Measurements from ENCODE around the gene ARHGAP27. TPM values are rescaled to one million over a fixed set of nuclear protein-coding genes. Genes with fewer than 3 reads are reported as not detected.

Gene ARHGAP27
- polyA plus RNA-seq, 1 donor (not counting 4 experiments of a cell fraction or from before 2014, with no cell fraction given) = 14.4 TPM

DNA sequence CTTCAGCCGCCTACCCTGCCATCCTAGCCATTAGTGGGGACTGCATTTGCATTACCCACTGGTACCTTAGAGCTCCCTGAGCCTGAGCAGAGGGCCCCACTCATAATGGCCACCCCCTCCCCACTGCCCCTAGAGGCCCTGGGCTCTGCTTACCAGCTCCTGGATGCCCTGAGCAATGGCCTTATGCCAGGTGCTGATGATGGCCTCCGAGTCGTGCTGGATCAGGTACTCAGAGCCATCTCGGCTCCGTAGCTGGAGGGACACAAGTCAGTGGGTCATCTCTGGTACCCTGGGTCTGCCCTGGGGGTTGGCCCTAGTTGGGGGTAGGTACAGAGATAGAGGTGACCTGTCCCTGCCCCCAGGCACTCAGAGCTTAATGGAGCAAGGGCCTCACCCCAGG is 34.9 kb downstream of the ARHGAP27 start:
- H3K27ac ChIP-seq (ENCODE audit: control insufficient read depth, insufficient read depth, low read length) = no peak overlapping the region
- H3K4me3 ChIP-seq (ENCODE audit: control insufficient read depth in 2 of 3, extremely low read depth in 1 of 3, insufficient read depth in 2 of 3, low read depth in 1 of 3, low read length in 3 of 3) = no peak overlapping the region
- DNase-seq (ENCODE audit: low read depth, low spot score) = no peak
- no peaks in the 10 kb centered on the region for H3K27me3 ChIP-seq (ENCODE audit: control insufficient read depth, extremely low read depth, insufficient read depth, low read length)
- no peaks in the 10 kb centered on the region for H3K9me3 ChIP-seq (ENCODE audit: control insufficient read depth, low read depth, low read length)
- no peaks in the 10 kb centered on the region for H3K9me1 ChIP-seq (ENCODE audit: control insufficient read depth, extremely low read depth, insufficient read depth, low read length)
- TF ChIP-seq, protein P1, sequence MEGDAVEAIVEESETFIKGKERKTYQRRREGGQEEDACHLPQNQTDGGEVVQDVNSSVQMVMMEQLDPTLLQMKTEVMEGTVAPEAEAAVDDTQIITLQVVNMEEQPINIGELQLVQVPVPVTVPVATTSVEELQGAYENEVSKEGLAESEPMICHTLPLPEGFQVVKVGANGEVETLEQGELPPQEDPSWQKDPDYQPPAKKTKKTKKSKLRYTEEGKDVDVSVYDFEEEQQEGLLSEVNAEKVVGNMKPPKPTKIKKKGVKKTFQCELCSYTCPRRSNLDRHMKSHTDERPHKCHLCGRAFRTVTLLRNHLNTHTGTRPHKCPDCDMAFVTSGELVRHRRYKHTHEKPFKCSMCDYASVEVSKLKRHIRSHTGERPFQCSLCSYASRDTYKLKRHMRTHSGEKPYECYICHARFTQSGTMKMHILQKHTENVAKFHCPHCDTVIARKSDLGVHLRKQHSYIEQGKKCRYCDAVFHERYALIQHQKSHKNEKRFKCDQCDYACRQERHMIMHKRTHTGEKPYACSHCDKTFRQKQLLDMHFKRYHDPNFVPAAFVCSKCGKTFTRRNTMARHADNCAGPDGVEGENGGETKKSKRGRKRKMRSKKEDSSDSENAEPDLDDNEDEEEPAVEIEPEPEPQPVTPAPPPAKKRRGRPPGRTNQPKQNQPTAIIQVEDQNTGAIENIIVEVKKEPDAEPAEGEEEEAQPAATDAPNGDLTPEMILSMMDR (optimal IDR thresholded peaks at IDR 0.05 in 1 of 3, IDR thresholded peaks at IDR 0.05 in 1 of 3, conservative IDR thresholded peaks at IDR 0.05 in 1 of 3; ENCODE audit: extremely low read depth in 1 of 3, insufficient read depth in 2 of 3, low read length in 3 of 3) = no peak
- TF ChIP-seq EZH2 (IDR thresholded peaks at IDR 0.05; ENCODE audit: low read length) = no peak
- H2AFZ ChIP-seq (ENCODE audit: control insufficient read depth, low read length) = no peak overlapping the region
- no peak overlapping the region for H3K9ac ChIP-seq (ENCODE audit: control insufficient read depth, extremely low read depth, insufficient read depth, low read length)
- no peak overlapping the region for H3K4me2 ChIP-seq (ENCODE audit: control insufficient read depth, extremely low read depth, insufficient read depth, low read depth, low read length)
- no peaks in the 10 kb centered on the region for H3K4me1 ChIP-seq (ENCODE audit: control insufficient read depth, extremely low read depth, insufficient read depth, low read length)
- no peaks in the 10 kb centered on the region for H4K20me1 ChIP-seq (ENCODE audit: control insufficient read depth, extremely low read depth, insufficient read depth, low read length)
- peaks cover 16 to 44% of the 10 kb centered on the region in 2 experiments for H3K36me3 ChIP-seq (ENCODE audit: control insufficient read depth in 2 of 2, extremely low read depth in 1 of 2, insufficient read depth in 2 of 2, low read length in 2 of 2)
- dilution Hi-C loops (cut with MboI; ENCODE audit: extremely low pct_ligation_motif_present, low sequenced_read_pairs) = no loop called here
- FAIRE-seq = no peak
- H3K79me2 ChIP-seq (ENCODE audit: control insufficient read depth, insufficient read depth, low read length) = no peaks in the 10 kb centered on the region

GRCh38 chr17:45396496-45397205 is 36.0 kb downstream of the ARHGAP27 start:
- H3K9me3 ChIP-seq (ENCODE audit: control insufficient read depth, low read depth, low read length) = no peaks in the 10 kb centered on the region
- no peaks in the 10 kb centered on the region for H4K20me1 ChIP-seq (ENCODE audit: control insufficient read depth, extremely low read depth, insufficient read depth, low read length)
- no peak overlapping the region for H2AFZ ChIP-seq (ENCODE audit: control insufficient read depth, low read length)
- no peaks in the 10 kb centered on the region for H3K27me3 ChIP-seq (ENCODE audit: control insufficient read depth, extremely low read depth, insufficient read depth, low read length)
- no peak overlapping the region for H3K27ac ChIP-seq (ENCODE audit: control insufficient read depth, insufficient read depth, low read length)
- H3K4me2 ChIP-seq (ENCODE audit: control insufficient read depth, extremely low read depth, insufficient read depth, low read depth, low read length) = no peak overlapping the region
- dilution Hi-C loops (cut with MboI; ENCODE audit: extremely low pct_ligation_motif_present, low sequenced_read_pairs) = no loop called here
- no peak overlapping the region for H3K4me3 ChIP-seq (ENCODE audit: control insufficient read depth in 2 of 3, extremely low read depth in 1 of 3, insufficient read depth in 2 of 3, low read depth in 1 of 3, low read length in 3 of 3)
- no peaks in the 10 kb centered on the region for H3K9me1 ChIP-seq (ENCODE audit: control insufficient read depth, extremely low read depth, insufficient read depth, low read length)
- no peaks in the 10 kb centered on the region for H3K79me2 ChIP-seq (ENCODE audit: control insufficient read depth, insufficient read depth, low read length)
- DNase-seq (ENCODE audit: low read depth, low spot score) (no peak), FAIRE-seq (no peak)
- no peaks in the 10 kb centered on the region for H3K4me1 ChIP-seq (ENCODE audit: control insufficient read depth, extremely low read depth, insufficient read depth, low read length)
- TF ChIP-seq EZH2 (IDR thresholded peaks at IDR 0.05; ENCODE audit: low read length) = no peak
- TF ChIP-seq, protein P1 (optimal IDR thresholded peaks at IDR 0.05 in 1 of 3, IDR thresholded peaks at IDR 0.05 in 1 of 3, conservative IDR thresholded peaks at IDR 0.05 in 1 of 3; ENCODE audit: extremely low read depth in 1 of 3, insufficient read depth in 2 of 3, low read length in 3 of 3) = no peak
- peaks cover 12 to 34% of the 10 kb centered on the region in 2 experiments for H3K36me3 ChIP-seq (ENCODE audit: control insufficient read depth in 2 of 2, extremely low read depth in 1 of 2, insufficient read depth in 2 of 2, low read length in 2 of 2)
- H3K9ac ChIP-seq (ENCODE audit: control insufficient read depth, extremely low read depth, insufficient read depth, low read length) = no peak overlapping the region
